ENCODE results near the gene USP47. TPM values are rescaled to one million over a fixed set of nuclear protein-coding genes. Genes with fewer than 3 reads are reported as not detected.

The USP47 gene
- total RNA-seq, 1 donor from 2014 or later = 21.3 TPM

- TF ChIP-seq, protein P1, sequence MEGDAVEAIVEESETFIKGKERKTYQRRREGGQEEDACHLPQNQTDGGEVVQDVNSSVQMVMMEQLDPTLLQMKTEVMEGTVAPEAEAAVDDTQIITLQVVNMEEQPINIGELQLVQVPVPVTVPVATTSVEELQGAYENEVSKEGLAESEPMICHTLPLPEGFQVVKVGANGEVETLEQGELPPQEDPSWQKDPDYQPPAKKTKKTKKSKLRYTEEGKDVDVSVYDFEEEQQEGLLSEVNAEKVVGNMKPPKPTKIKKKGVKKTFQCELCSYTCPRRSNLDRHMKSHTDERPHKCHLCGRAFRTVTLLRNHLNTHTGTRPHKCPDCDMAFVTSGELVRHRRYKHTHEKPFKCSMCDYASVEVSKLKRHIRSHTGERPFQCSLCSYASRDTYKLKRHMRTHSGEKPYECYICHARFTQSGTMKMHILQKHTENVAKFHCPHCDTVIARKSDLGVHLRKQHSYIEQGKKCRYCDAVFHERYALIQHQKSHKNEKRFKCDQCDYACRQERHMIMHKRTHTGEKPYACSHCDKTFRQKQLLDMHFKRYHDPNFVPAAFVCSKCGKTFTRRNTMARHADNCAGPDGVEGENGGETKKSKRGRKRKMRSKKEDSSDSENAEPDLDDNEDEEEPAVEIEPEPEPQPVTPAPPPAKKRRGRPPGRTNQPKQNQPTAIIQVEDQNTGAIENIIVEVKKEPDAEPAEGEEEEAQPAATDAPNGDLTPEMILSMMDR (conservative IDR thresholded peaks at IDR 0.05; ENCODE audit: low read depth, low read length) = peak; percentile 40
- no peak overlapping the region for H3K4me3 ChIP-seq (ENCODE audit: low read depth, low read length)
- DNase-seq (ENCODE audit: low read depth) = no peak
These were observed 147.0 kb downstream of the USP47 start for GRCh38 chr11:11988681-11989261.

DNA sequence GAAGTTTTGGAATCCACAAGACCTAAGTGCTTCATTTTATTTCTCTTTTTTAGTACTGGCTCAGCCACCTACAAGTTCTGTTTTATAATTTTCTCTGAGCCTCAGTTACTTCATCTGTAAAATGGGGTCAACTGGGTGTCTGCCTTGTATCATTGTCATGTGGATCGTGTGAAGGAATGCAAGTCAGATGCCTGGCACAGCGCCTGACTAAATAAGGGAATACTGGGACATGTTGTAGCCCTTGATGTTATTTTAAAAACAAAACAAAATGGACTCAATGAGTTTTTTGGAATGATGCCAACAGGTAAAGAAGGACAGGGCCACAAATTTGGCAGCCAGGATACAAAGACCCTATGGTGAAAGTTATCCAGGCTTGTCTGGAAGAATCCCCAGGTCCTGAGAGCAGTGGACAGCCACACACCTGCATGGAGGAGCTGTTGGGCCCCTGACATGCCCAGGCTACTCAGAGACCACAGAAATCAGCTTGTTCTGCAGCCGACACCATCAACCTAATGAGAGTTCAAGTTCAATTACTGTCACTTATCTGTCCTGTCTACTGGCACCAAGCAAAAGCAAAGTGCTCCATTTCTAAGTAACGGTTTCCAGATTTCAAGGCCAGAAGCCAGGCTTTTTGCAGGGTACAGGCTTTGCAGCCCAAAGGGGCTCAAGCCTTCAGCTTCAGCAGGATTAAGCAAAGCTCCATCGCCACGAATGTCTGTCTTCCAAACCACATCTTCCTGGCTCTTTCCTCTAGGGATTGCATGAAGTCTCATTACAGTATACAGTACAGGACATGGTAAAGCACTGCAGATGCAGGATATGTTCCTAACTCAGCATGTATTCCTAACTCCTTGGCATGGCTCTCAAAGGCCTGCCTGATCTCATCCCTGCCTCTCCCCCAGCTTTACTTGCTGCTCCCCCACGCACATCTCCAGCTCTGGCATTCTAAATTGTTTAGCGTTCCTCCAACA, 148.3 kb downstream of the USP47 start:
- TF ChIP-seq, protein P1 (conservative IDR thresholded peaks at IDR 0.05; ENCODE audit: low read depth, low read length) = no peak
- no peak for DNase-seq (ENCODE audit: low read depth)
- H3K4me3 ChIP-seq (ENCODE audit: low read depth, low read length) = no peak overlapping the region

- no peak for DNase-seq (ENCODE audit: low read depth)
- TF ChIP-seq, protein P1 (conservative IDR thresholded peaks at IDR 0.05; ENCODE audit: low read depth, low read length) = no peak
- H3K4me3 ChIP-seq (ENCODE audit: low read depth, low read length) = no peak overlapping the region
These were observed 150.8 kb downstream of the USP47 start for GRCh38 chr11:11992257-11993212.

GRCh38 chr11:11993839-11994238, 152.1 kb downstream of the USP47 start:
- TF ChIP-seq, protein P1 (conservative IDR thresholded peaks at IDR 0.05; ENCODE audit: low read depth, low read length) = no peak
- DNase-seq (ENCODE audit: low read depth) = no peak
- no peak overlapping the region for H3K4me3 ChIP-seq (ENCODE audit: low read depth, low read length)

DNA sequence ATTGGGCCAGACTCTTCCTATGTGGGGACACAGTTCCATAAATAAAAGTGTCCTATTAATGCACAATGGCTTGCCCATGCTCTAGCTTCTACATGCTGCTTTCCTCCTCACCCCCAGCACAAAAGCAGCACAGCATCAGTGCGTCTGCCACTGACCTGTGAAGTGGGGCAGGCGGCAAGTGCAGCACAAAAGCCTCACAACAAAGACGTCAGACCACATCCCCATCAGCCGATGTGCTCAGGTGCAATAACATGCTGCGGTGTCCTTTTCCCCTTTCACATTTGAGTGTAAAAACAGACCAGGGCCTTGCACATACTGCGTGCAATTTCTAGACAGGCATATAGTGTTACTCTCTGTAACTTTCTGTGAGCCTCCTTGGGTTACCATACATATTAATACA, 153.8 kb downstream of the USP47 start:
- no peak overlapping the region for H3K4me3 ChIP-seq (ENCODE audit: low read depth, low read length)
- TF ChIP-seq, protein P1 (conservative IDR thresholded peaks at IDR 0.05; ENCODE audit: low read depth, low read length) = no peak
- DNase-seq (ENCODE audit: low read depth) = no peak

DNA sequence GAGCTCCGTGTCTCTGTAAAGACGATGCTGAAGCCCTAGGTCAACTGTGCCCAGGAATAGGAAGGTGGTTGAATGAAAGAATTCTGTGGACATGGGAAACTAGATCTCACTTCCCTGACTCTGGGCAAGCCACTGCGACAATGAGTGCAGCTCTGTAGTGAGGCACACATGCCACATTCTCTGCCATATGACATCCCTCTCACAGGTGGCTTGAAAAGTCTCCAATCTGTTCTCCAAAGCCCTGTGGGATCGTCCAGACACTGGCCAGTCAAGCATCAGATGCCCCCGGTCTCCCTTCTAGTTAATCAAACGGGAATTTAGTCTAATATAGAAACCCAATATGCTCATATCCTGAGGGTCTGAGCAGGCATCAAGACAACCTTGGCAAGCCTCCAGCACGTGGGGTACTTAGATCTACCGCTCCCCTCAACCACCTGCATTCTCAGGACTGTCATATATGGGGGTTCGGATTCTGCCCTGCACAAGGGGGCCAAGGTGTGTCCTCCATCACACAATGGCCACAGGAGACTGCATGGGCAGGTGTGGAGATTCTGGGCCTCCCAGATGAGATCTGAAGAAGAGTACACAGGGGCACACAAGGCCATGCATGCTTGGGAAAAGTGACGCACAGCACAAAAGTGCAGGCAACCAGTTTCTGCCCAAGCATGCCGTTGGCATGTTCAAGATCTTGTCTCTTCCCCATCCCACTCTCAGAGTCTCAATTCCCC, 154.7 kb downstream of the USP47 start:
- TF ChIP-seq, protein P1 (conservative IDR thresholded peaks at IDR 0.05; ENCODE audit: low read depth, low read length) = no peak
- no peak overlapping the region for H3K4me3 ChIP-seq (ENCODE audit: low read depth, low read length)
- no peak for DNase-seq (ENCODE audit: low read depth)
